GM19099 (cell line): ENCODE data around the gene PDE6A.

Experiments
- POLR2A ChIP-seq: IDR thresholded peaks from 3 replicates; pipeline ENCODE4 v1.6.1; 2011; ENCODE audit warnings: low read depth; ENCODE audit not compliant: insufficient read length; ENCODE audit errors: extremely low read depth

Gene PDE6A

GRCh38 chr5:149944666-149945065 is at the start of gene PDE6A:
Gene PDE6A (minus strand): TSS chr5:149944793. CDS start chr5:149944673, 120 bp downstream.
- TF ChIP-seq POLR2A, result no peak

DNA sequence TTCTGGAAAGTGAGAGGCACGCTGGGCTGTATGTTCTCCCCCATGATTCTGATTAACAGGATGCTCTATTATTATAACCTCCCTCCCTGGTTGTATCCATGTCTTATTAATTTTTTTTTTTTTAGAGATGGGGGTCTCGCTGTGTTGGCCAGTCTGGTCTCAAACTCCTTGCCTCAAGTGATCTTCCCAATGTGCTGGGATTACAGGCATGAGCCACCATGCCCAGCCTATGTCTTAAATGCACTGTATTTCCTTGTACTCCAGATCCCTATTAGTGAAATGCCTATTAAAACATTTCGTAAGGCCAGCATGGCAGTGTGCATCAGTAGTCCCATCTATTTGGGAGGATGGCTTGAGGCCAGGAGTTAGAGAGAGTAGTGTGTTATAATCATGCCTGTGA is 48.9 kb upstream of the PDE6A start:
- no peak for TF ChIP-seq POLR2A

DNA sequence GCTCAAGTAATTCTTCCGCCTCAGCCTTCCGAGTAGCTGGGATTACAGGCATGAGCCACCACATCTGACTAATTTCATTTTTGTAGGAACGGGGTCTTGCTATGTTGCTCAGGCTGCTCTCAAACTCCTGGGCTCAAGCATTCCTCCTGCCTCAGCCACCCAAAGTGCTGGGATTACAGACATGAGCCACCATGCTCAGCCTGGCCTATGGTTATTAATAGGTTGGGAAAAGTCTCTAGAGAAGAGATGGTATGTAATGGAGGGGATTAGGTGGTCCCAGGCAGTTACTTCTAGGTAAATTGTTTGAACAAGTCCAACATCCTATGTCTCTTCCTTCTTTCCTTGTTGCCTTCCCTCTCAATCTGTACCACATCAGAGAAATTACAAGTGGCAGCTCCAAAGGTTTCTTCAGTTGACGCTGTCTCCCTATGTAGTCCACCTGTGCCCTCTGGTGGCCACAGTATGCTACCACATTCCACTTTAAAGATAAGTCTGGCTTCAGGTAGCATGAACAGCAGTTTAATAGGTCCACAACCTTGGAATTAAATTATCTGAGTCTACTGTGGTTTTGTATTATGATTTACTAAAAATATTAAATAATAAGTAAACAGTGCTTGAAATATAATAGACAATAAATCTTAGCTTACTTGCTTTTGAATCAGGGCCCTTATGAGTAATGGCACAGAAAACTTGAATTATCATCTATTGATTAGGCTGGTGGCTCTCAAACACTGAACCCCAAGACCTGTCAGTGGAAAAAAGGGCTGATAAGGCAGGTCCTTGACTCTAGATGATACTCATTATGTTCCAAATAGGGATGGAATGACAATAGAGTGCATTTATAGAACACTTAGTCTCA is 46.2 kb upstream of the PDE6A start:
- no peak for TF ChIP-seq POLR2A

GRCh38 chr5:149988126-149988525 is 43.5 kb upstream of the PDE6A start:
- no peak for TF ChIP-seq POLR2A

DNA sequence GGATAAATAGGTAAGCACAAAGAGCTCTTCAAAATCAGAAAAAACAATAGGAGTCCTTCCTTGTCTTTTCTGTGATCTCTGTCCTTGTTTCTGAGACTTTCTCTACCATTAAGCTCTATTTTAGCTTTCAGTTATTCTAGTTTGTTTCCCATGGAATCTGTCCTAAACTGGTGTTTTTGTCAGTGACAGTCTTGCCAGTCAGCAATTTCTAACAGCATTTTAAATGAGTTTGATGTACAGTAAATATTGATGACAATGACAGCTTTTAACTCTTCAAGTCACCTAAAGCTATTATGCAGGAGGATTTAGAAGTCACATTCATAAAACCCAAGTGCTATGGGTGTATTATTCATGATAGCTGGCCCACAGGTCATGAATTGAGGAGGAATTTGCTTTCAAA is 37.9 kb upstream of the PDE6A start:
- no peak for TF ChIP-seq POLR2A

- no peak for TF ChIP-seq POLR2A
Observed at GRCh38 chr5:149981206-149981605, 36.6 kb upstream of the PDE6A start.

DNA sequence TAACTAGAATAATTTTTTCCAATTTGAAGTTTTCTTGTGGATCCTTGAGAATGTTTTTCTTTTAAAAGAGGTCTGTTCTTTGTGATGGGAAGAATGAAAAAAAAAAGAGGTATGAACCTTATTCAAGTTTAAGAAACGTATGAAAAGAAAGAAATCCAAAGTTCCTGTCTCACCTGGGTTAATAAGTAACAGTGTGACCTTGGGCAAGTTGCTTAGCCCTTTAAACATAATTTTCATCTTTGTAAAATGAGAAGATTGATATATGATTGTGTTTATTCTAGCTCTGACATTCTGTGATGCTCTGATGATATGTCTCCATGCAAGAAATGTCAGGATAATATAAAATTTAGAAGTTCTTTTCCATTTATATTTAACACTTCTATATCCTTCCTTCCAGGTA is 35.3 kb upstream of the PDE6A start:
- TF ChIP-seq POLR2A, result no peak

GRCh38 chr5:149975409-149975808 is 30.8 kb upstream of the PDE6A start:
- no peak for TF ChIP-seq POLR2A

DNA sequence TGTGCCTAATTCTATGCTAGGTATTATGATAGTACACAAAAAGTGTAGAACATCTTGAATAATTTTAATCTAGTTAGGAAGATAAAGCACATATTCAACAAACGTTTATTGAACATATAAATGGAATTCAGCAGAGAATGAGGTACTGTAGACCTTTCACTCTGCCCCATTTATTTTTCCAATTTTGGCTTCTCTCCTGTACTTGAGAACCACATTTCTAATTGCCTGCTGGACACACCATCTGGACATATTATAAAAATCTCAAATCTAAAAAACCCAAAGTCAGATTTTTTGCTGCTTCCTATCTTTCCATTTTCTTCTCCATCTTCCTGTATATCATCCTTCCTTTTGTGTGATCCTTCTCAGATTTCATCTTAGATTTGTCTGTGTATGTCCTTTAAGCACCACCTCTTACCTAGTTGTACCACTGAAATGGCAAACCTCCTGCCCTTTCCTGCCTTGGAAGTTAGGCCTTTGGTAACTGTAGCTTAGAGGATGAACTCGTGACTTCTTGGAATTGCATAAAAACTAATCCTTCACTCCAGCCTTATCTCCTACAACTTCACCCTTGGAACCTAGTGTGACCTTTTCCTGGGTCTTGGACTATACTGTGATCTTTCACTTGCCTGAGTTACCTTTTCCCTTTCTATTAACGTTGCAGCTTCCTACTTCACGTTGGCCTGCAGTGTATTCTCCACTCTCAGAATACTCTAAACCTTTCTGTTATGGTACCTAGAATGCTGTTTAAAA is 24.8 kb upstream of the PDE6A start:
- TF ChIP-seq POLR2A, result no peak

DNA sequence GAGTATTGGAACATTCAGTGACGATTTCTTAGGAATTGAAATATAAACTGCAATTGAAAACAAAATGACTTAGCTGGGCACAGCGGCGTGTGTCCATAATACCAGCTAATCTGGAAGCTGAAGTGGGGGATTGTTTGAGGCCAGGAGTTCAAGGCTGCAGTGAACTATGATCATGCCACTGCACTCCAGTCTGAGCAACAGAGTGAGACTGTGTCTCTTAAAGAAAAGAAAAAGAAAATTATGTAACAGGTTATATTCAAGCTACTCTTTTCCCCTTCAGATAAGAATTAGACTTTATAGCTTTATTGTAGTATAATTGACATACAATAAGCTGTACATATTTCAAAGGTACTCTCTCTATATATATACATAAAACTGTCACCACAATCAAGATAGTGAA is 22.4 kb upstream of the PDE6A start:
- no peak for TF ChIP-seq POLR2A

DNA sequence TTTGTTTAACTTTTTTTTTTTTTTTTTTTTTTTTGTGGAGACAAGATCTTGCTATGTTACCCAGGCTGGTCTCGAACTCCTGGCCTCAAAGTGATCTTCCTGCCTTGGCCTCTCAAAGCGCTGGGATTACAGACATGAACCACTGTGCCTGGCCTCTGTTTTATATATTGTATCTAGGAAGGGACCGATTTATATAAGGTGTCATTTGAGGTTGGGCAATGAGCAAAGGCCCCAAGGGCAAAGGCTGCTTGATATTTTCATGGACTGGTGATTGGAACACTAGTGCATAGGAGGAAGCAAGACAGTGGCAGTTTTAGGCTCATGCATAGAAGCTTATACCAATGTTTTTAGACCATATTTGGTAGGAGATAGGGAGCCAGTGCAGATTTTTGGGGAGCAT is 19.1 kb upstream of the PDE6A start:
- no peak for TF ChIP-seq POLR2A

DNA sequence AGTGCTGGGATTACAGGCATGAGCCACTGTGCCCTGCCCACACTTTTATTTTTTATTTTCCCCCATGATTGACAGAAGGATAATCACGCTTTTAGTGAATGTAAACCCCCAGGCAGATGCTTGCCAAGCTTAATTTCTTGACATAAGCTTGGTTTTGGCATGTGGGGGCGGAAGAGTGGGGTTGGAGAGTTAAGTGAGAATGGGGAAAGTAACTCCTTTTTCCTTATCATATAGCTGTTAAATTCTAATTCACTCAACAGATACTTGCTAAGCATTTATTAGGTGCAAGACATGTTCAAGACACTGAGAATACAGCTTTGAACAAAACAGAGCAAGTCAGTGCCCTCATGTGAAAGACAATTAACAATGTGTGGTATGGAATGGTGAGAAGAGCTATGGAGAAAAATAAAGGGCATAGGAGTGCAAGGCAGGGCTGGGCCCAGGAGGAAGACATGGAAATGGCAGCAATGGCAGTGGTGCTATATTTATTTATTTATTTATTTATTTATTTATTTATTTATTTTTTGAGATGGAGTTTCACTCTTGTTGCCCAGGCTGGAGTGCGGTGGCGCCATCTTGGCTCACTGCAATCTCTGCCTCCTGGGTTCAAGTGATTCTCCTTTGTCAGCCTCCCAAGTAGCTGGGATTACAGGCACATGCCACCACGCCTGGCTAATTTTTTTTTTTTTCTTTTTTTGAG is 18.2 kb upstream of the PDE6A start:
- TF ChIP-seq POLR2A, result no peak

DNA sequence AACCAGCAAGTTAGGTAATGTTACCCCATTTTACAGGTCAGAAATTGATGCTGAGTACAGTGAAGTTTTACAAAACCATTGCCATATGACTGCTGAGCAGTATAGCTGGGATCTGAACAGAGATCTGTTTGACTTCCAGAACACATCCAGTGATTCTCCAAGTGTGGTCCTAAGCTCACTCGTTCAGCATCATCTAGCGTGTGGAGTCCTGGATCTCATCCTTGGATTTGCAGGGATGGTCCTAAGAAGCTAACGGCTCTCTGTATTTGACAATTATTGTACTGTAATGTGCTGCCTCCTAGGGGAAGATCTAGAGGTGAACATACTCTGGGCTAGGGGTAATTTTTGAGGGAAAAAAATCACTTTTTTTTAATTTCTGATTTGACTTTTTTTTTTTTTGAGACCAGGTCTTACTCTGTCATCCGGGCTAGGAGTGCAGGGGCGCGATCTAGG is 17.4 kb upstream of the PDE6A start:
- TF ChIP-seq POLR2A, result no peak

GRCh38 chr5:149961186-149961685 is 16.6 kb upstream of the PDE6A start:
- no peak for TF ChIP-seq POLR2A

- peak; percentile 94 for TF ChIP-seq POLR2A
Observed at GRCh38 chr5:149960272-149961185, 15.9 kb upstream of the PDE6A start, which contains the start of gene SLC26A2. Gene SLC26A2 (plus strand): TSS chr5:149960758. CDS start chr5:149977653, 16,895 bp downstream.
